CD4-positive, alpha-beta T cell treated with Interleukin-6 at 100 ng/mL for 8 hours (primary cell): Measurements from ENCODE around the gene RFX2.
A peak's percentile ranks its signal among the peaks of the same experiment; 100 is the strongest.
"Not testable (repeated sequence)": the region's sequence is repeated elsewhere in the genome, so short reads cannot be mapped to it uniquely, and the experiment has no call there.

Experiments
- DNase-seq: peaks from one replicate; pipeline ENCODE4 v3.0.0-alpha.2; 2020; ENCODE audit warnings: mixed read lengths, low spot score

The RFX2 gene

DNA sequence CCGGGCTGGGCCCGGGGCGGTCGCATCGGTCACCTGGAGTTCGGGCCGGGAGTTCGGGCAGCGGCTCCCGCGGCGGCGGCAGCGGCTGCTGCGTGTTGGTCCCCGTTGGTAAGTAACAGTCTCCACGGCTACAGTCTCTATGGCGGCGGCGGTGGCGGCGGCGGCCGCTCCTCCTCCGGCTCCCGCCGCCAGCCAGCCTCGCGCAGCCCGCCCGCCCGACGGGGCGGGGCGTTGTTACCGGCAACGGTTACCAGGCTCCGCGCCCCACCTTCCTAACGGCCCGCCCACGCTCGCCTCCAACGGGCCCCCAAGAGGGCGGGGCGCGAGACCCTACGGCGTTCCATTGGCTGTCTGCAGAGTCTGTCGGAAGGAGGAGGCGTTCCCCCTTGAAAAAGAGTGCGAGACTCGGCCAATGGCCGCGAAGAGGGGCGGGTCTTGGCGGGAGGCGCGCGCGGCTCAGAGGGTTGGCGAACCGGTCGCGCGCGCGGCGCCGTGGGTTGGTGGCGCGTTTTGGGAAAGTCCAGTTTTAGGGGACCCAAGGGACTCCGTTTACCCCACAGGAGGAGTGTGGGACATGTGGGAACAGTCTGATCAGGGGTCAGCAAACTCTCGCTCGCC, at the start of gene RFX2:
Gene RFX2 (minus strand): TSS at position 141 of the 618 bp plus-strand sequence. CDS start 63,004 bp downstream, outside the sequence.
- DNase-seq, result peak; percentile 99

GRCh38 chr19:6156033-6156432, 45.7 kb upstream of the RFX2 start:
- no peak for DNase-seq

- DNase-seq, result no peak
These were observed 40.0 kb upstream of the RFX2 start for GRCh38 chr19:6150289-6150688.

DNA sequence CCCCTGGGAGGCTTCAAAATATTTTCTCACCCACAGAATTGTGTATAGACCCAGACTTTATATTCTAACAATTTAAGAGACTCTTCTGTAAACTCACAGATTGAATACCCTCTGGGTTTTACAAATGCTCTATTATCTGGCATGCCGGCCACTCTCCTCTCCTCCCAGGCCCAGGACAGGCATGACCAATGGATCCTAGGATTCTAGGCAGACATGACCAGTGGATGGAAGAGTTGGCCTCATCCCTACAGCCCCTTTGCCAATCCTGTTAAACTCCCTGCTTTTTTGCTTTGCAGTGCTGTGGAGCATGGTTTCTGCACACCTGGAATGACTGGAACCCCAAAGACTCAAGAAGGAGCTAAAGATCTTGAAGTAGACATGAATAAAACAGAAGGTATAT, 30.9 kb upstream of the RFX2 start:
- no peak for DNase-seq

- no peak for DNase-seq
These were observed 28.2 kb upstream of the RFX2 start for GRCh38 chr19:6138511-6138910.

- DNase-seq, result no peak
These were observed 27.8 kb upstream of the RFX2 start for GRCh38 chr19:6138066-6138465.

- no peak for DNase-seq
These were observed 22.9 kb upstream of the RFX2 start for GRCh38 chr19:6133231-6133630.

GRCh38 chr19:6132482-6132881, 22.2 kb upstream of the RFX2 start:
- no peak for DNase-seq

- no peak for DNase-seq
These were observed 17.5 kb upstream of the RFX2 start for GRCh38 chr19:6127716-6128335.

- DNase-seq, result no peak
These were observed 16.2 kb upstream of the RFX2 start for GRCh38 chr19:6126335-6126974.

GRCh38 chr19:6125571-6125989, 15.3 kb upstream of the RFX2 start:
- peak; percentile 76 for DNase-seq

GRCh38 chr19:6119031-6119430, 8.7 kb upstream of the RFX2 start:
- DNase-seq, result no peak

DNA sequence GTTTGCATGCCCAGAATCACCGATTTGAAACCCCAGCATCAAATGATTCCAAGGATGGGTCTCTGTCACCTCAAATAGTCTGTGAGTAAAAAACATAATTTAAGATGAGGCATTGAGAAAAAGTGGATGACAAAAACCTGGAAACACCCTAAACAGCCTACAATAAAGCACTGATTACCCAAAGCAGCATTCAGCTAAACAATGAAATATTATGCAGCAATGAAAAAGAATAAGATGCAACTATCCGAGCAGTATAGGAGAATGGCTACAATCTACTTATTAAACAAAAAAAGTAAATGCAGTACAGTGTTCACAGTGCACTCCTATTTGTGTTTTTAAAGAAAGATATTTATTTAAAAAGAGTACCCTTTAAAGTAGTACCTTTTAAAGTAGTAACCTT, 7.7 kb upstream of the RFX2 start:
- no peak for DNase-seq

GRCh38 chr19:6117534-6117933, 7.2 kb upstream of the RFX2 start:
- DNase-seq, result no peak

DNA sequence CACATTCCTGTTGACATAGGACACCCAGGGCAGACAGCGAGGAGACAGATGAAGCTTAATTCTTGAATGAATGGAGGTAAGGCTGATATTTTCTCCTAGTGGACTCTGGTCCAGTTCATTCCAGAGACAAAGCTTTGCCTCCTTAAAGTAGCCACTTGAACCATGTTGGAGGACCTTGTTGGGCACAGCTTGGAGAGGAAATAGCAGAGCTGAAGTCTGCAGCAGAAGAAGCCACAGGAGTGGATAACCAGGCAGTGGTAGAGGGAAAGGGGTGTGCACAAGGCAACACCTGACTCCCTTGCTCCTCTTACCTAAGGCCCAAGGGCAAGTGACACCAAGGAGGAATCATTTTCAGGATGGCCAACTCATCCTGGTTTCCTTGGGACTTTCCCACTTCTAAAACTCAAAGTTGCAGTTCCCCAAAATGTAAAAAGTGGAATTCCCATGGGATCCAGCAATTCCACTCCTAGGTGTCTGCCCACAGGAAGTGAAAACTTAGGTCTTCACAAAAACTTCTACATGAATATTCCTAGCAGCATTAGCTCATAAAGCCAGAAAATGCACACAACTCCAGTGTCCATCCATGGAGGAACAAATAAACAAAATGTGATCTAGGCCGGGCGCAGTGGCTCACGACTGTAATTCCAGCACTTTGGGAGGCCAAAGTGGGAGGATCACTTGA, 6.6 kb upstream of the RFX2 start:
- DNase-seq, result no peak

- DNase-seq, result no peak
These were observed 5.7 kb upstream of the RFX2 start for GRCh38 chr19:6115992-6116391.

- no peak for DNase-seq
These were observed 3.4 kb upstream of the RFX2 start for GRCh38 chr19:6113616-6114188.

- DNase-seq, result no peak
These were observed 353 bp downstream of the RFX2 start for GRCh38 chr19:6109947-6110346.

- DNase-seq, result peak; percentile 51
These were observed 1.3 kb downstream of the RFX2 start for GRCh38 chr19:6108721-6109633.

DNA sequence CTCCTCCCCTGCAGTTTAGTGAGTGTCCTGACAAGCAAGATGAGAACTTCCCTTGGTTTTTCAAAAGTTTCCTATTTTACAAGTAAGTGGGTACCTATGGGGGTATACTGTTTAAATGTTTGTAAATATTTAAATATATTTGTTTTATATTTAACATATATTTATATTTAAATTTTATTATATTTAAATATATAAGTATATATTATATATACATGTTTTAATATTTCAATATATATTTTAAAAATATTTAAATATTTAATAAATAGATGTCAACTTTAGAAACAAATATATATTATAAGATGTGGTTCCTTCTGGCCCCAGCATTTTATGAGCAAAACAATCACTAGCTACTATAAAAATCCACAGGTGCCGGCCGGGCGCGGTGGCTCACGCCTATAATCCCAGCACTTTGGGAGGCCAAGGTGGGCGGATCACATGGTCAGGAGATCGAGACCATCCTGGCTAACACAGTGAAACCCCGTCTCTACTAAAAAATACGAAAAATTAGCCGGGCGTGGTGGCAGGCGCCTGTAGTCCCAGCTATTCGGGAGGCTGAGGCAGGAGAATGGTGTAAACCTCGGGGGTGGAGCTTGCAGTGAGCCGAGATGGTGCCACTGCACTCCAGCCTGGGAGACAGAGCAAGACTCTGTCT, 3.5 kb downstream of the RFX2 start:
- not testable (repeated sequence) for DNase-seq

DNA sequence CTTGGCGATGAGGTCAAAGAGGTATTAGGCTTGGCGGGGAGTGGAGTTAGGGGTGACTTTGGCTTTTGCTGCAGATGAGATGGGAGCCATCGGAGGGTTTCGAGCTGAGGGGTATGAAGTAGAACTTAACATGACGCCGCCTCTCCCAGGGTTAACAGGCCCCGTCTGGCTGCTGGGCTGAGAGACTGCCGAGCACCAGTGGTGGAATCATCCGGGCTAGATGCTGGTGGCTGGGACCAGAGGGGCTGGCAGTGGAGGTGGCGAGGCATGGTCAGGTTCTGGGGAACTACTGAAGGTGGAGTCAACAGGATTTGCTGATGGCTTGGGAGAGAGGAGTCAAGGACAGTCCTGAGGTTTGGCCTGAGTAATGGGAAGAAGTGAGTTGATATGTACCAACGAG, 4.9 kb downstream of the RFX2 start:
- no peak for DNase-seq
